Ramos (cell line): ENCODE results near the gene TMEM51.

Experiments used
- in situ Hi-C: fragments of 300-500 bp; cut with MboI; formaldehyde crosslinking; loops from one replicate; pipeline ENCODE4 v1.14.3; 2022; ENCODE audit warnings: low sequenced_read_pairs; ENCODE audit not compliant: unreplicated experiment

TMEM51 gene

DNA sequence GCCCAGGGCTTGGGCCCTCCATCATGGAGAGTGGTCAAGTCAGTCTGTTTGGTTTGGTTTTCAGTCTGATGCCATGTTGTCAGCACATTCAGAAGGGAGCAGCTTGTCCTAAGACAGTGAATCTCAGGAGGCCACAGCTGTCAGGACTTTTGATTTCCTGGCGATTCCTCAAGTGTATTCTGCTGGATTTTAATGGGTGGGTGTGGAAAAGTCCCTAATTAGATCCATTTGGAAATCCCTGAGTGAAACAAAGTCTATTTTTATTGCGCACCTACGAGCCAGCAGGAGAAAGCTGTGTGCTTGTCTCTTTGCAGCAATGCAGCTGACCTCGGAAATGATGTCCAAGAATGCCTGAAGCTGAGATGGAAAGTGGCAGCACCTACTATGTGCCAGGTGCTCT lies 71.9 kb downstream of the TMEM51 start:
- in situ Hi-C loops: no loop called here

DNA sequence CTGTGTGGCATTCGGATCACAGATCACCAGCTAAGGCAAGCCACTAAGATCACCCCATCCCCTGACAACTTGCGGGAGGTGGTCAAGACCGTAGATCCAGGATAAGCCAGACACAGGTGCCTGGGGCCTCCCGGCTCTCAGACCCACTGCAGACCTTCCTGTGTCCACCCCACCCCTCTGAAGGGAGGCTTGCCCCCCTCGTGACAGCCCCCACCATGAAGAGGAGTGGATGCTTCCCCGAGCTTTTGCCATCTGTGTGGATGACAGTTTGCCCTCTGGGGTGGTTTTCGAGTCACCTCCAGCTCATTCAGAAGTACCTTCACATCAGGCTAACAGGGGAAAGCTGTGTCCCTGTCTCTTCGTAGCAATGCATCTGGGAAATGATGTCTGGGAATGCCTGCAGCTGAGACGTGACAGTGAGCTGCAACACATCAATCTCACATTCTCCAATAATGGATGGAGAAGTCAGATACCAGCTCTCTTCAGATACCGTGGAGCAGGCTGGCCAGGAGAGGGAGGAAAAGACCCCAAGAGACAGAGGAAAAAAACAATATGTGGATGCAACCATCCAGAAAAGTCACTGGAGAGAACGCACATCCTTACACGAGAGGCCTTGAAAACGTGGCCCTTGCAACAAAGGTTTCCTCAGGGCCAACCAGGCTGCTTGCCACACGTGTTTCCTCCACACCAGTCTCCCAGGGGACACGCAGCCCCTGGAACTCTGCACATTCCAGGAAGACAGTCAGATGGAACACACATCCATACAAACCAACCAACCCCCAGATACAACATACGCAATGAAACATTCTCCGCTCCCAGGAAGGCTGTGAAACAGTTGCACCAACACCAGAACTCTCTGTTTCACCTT lies 73.1 kb downstream of the TMEM51 start:
- in situ Hi-C loops: no loop called here

DNA sequence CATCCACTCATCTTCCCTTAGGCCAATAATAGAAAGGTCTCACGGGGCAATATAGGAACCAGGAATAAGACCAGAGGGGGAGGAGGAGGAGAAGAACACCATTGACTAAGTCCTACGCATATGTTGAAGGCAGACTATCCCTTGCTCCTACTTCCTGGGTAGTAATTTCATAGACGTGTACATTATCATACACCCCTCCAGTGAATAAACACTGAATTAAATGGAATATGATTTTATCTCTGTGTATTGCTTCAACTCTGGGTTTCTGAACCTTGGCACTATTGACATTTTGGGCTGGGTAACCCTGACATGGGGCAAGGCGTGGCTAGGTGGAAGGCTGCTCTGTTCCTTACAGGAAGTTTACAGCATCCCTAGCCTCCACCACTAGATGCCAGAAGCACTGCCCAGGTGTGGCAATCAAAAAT lies 76.2 kb downstream of the TMEM51 start:
- in situ Hi-C loops: no loop called here

DNA sequence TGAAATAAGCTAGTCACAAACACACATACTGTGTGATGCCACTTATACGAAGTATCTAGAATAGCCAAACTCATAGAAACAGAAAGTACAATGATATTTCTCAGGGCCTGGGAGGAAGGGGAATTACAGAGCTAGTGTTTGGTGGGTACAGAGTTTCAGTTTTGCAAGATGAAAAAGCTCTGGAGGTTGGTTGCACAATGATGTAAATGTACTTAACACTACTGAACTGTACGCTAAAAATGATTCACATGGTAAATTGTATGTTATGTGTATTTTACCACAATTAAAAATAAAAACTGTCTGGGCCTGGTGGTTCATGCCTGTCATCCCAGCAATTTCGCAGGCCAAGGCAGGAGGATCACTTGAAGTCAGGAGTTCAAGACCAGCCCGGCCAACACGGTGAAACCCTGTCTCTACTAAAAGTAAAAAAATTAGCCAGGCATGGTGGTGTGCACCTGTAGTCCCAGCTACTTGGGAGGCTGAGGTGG lies 78.2 kb downstream of the TMEM51 start:
- in situ Hi-C loops: no loop called here

DNA sequence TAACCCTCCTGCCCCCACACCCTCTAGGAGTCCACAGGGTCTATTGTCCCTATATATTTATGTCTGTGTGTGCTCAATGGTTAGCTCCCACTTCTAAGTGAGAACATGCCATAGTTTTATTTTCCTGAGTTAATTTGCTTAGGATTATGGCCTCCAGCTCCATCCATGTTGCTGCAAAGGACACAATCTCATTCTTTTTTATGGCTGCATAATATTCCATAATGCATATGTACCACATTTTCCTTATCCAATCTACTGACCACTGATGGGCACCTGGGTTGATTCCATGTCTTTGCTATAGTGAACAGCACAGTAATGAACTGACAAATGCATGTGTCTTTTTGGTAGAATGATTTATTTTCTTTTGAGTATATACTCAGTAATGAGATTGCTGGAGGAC lies 80.1 kb downstream of the TMEM51 start:
- in situ Hi-C loops: no loop called here

DNA sequence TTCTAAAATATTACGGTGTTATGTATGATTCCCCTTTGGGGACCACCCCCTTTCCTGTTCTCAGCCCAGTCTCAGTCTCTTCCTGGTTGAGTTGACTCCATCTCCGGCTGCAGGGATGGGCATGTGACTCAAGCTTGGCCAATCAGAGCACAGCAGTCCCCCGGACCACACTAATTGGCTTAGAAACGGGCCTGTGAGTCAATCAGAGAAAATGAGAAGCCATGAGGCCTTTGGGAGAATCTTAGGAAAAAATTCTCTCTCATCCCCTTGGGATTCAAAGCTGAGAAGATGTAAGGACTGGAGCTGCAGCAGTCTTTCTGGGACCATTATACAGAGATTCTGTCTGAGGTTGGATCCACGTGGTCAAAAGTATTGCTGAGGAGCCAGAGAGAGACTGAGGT lies 82.8 kb downstream of the TMEM51 start:
- in situ Hi-C loops: no loop called here

DNA sequence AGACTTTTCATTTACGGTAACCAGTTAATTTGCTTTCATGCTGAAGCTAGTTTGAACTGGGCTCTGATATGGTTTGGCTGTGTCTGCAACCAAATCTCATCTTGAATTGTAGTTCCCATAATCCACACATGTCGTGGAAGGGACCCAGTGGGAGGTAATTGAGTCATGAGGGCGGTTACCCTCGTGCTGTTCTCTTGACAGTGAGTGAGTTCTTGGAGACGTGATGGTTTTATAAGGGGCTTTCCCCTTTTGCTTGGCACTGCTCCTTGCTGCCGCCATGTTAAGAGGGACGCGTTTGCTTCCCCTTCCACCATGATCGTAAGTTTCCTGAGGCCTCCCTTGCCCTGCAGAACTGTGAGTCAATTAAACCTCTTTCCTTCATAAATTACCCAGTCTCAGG lies 83.2 kb downstream of the TMEM51 start:
- in situ Hi-C loops: no loop called here

DNA sequence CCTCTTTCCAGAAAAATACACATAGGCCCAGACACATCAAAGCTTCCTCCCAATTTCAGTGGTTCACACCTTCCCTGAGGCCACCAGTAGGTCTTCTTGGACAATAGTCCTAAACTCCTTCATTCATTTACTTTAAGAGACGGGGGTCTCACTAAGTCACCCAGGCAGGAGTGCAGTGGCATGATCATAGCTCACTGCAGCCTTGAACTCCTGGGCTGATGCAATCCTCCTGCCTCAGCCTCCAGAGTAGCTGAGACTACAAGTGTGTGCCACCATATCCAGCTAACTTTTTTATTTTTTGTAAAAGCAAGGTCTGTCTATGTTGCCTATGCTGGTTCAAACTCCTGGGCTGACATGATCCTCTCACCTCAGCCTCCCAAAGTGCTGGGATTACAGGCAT lies 85.2 kb downstream of the TMEM51 start:
- in situ Hi-C loops: no loop called here

DNA sequence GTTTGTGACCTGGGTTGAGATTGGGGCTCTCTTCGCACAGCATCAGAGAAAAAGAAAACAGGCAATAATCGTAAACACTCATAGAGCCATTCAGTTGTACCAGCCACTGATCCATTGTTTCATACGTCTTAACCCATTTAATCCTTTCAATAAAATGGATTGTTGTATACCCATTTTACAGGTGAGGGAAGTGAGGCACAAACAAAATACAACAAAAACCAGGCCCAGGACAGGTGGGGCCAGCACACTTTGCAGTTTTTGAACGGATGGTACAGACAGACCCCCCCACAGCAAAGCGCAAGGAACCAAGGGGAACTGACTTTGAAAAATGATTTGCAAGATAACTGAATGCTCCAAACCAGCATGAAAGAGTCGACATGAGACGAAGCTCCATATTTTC lies 89.2 kb downstream of the TMEM51 start:
- in situ Hi-C loops: no loop called here

DNA sequence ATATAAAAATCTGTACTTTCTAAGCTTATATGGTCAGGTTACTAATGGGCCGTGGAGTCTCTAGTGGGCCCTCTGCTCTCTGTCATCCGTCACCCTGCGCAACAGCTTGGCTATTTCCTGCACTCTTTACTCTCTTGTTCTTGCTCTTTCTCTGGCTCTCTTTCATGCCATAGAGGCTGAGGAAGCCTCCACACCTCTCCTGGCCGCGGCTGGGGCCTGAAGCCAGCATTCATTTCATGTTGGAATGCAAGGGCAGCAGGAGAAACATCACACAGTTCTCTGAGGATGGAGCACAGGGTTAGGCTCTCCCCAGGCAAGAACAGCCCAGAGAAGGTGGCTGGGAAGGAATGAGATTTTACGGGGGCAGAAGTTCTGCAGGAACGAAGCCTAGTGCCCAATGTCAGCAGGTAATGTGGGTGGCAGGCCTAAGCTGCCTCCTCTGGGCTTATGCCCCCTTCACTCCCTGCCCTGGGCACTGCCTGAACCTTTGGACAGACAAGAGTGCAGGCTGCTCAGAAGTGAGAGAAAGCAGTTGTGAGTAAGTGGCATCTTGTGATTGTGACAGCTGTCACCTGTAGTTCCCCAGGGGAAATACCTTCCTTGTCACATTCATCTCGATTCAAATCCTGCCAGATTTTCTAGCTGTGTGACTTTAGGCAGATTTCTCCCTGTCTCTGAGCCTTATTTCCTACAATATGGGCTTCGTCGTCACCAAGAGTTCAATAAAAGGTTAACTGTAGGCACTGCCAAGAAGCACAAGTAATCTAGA lies 89.9 kb downstream of the TMEM51 start:
- in situ Hi-C loops: no loop called here

DNA sequence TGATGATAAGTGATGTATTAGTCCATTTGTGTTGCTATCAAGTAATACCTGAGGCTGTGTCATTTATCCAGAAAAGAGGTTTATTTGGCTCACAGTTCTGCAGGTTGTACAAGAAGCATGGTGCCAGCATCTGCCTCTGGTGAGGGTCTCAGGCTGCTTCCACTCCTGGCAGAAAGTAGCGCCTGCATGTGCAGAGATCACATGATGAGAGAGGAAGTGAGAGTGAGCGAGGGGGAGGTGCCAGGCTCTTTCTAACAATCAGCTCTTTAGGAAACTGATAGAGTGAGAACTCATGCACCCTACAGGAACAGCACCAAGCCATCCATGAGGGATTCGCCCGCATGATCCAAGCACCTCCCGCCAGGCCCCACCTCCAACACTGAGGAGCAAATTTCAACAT lies 91.3 kb downstream of the TMEM51 start:
- in situ Hi-C loops: no loop called here

DNA sequence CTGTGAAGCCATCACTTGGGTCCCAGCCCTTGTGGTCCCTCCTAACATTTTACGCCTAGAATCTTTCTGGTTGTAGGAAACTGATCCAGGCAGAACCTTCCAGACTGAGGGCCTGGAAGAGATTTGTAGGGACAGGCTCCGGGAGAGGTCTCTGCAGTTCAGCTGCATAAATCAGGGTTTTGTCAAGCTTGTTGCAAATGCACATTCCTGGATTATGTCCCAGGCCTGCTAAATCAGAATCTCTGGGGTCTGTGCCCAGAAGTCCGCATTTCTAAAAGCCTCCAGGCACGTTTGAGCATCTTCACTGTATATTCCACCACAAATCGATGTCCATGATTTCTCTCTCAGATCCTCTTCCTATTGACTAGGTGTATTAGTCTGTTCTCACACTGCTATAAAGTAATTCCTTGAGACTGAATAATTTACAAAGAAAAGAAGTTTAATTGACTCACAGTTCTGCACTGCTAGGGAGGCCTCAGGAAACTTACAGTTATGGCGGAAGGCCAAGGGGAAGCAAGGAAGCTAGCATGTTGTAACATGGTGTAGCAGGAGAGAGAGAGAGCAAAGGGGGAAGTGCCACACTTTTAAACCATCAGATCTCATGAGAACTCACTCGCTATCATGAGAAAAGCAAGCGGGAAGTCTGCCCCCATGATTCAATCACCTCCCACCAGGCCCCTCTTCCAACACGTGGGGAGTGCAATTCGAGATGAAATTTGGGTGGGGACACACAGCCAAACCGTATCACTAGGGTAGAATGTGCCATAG lies 92.2 kb downstream of the TMEM51 start:
- in situ Hi-C loops: no loop called here

DNA sequence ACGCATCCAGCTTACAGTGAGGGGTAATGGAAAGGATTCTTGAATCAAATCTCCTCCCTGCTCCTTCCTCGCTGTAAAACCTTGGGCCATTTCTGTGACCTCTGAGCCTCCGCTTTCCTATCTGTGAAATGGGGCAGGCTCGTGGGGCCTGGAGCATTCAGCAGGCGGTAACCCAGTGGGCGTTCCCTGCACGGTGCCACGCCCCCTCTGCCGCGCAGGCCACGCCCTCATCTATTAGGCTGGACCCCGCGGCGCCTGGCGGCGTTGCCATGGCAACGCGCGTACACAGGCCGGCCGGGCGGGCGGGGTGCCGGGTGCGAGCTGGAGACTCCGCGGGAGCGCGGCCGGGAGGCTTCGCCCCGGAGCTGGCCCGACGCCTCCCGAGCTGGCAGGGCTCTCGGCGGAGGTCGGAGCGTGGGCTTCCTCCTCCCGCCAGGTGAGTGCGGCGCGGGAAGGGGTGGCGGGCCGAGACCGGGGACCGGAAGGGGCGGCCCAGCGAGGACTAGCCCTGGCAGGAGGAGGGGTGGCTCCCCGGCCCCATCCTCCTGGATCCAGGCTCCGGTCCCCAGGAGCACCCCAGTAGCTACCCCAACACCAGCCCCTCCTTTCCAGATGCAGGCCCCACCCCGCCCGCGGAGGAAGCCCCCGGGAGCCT lies 93.5 kb downstream of the TMEM51 start, which contains the start of gene FHAD1:
Gene FHAD1 (plus strand): TSS at position 264 of the 655 bp plus-strand sequence. CDS start 4,562 bp downstream, outside the sequence.
- in situ Hi-C loops: no loop called here

DNA sequence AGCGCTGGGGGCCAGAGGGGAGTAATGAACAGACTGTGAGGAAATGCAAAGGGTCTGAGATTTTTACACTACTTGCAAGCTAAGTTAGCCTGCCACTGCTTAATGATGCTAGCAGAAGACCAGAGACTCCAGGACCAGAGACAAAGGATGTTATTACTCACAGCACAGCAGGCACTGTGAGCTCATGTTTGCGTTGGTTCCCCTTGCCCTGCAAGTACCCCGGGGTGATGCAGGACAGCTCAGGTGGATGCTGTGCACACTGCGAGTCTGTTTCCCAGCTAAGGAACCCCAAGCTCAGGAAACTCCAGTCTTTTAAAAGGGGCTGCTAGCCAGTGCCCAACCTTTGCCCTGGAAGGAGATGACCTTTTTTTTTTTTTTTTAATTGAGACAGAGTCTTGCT lies 94.7 kb downstream of the TMEM51 start:
- in situ Hi-C loops: no loop called here

DNA sequence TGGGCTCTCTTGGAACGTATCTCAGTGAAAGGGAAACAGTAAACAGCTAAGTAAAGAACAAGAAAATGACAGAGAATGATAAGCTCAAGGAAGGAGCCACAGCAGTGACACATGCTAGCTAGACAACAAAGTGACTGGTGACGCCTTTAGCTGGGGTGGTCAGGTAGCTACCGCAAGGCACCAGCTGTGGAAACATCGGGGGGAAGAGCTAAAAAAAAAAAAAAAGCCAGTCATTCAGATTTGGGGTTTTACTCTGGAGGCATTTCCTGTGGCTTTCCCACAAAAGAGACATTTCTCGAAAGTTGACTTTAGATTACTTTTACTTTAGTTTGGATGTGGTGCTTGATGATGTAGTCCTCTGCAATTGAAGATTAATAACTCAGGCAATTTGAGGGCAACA lies 95.5 kb downstream of the TMEM51 start:
- in situ Hi-C loops: no loop called here

DNA sequence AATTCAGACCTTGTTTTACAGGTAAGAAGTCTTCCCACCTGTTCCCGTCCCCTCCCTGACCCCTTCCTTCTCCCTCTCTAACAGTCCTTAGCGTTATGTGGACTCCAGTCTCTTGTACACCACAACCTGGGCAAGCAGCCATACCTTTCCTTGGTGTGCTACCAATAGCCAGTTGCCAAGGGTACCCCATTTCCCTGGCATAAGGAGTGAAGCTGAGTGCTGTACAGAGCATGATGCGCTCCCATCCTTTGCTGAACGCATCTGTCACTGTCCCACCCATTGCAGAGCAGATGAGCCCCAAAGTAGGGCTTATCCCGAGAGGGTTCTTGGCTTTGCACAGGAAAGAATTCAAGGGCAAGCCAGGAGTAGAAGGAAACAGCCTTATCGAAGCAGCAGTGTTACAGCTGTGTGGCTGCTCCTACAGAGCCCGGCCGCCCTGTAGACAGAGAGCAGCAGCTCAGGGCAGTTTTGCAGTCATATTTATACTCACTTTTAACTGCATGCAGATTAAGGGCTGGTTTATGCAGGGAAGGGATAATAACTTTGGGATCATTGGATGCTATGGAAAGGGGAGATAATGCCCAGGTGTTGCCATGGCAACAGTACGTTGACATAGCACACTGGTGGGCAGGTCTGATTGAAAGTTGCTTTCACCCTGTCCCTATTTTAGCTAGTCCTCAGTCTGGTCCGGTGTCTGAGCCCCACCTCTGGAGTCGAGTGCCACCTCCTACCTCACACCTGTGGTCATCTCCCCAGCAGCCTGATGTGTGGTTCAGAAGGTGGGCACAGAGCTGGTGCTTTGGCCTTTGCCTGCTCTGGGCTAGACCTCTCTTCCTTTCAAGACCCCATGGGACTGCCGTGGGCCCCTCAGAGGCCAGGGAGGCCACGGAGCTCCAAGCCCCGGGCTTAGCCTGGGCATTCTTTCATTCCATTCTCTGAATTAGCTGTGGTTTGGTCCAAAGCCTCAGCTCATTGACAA lies 98.6 kb downstream of the TMEM51 start:
- in situ Hi-C loops: no loop called here

DNA sequence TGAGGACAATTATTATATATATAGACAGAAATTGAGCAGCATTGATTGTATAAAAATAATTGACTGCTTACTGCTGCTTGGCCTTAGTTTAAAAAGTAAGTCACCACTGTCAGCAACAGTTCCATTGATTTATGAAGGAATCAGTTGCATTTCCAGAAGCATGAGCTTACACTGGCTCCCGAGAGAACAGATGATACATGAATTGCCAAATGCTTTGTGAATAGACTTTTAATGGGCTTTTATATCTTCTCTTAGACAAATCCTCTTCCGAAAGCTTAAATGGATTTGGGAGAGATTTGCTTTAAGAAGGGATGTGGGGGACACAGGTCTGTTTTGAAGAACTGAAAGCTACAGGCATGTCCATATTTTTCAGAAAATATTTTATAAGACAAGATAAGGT lies 101.0 kb downstream of the TMEM51 start:
- in situ Hi-C loops: no loop called here

DNA sequence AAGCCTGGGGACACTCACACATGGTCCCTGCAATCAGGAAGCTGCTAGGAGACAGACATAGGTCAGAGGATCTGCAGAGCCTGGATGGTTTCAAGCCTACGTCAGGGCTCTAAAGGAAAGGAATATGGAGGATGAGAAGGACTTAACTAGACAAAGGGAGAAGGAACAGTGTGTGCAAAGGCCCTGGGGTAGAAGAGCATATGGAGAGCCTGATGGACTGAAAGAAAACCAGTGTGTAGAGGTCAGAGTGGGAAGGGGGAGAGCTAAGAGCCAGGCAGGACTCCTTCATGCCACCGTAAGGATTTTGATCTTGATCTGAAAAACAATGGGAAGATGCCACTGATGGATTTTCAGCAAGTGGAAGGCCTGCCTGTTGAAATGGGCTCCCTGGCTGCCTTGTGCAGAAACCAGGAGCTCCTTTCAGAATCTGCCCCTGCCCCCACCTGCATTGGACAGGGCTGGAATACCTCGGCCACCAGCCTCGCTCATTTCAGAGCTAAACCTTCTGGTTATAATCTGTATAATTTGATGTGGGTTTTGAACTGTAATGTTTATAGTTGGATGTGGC lies 102.1 kb downstream of the TMEM51 start:
- in situ Hi-C loops: no loop called here

DNA sequence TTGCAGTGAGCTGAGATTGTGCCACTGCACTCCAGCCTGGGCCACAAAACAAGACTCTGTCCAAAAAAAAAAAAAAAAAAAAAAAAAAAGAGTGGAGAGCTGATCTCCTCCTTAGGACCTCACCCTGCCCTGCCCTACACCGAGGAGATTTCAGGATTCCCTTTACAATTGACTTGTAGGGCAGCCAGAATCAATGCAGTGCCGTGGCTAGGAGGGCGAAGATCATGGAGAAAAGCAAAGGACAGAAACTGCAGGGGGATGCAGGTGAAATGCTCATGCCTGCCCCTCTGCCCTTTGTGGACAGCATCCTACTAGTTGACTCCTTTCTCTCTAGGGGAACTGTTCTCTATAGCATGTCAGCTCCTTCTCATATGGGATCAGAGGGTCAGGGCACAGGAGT lies 103.0 kb downstream of the TMEM51 start:
- in situ Hi-C loops: no loop called here
